SK-N-SH (cell line): ENCODE measurements around the gene RBBP4. TPM values are rescaled to one million over a fixed set of nuclear protein-coding genes. Genes with fewer than 3 reads are reported as not detected.

Experiments
- CTCF ChIA-PET: fragments of 300-600, 350-600 bp; formaldehyde crosslinking; extraction: SDS; loops from one replicate; lab custom pipeline; 2021; lab: Yijun Ruan, JAX
- POLR2A ChIA-PET: fragments of 350-600 bp; sonication (Branson Sonifier 250); formaldehyde crosslinking; extraction: SDS; loops from one replicate; lab custom pipeline; 2020; ENCODE audit warnings: antibody characterized with exemption, inconsistent platforms; lab: Yijun Ruan, JAX
- DNase-seq: peaks from one replicate; pipeline ENCODE4 v3.0.0; 2012
- H2AFZ ChIP-seq: fragments of 200-600 bp; sonication (generic); 2 replicates; pipeline ENCODE4 v1.8.1; 2016; ENCODE audit warnings: antibody characterized with exemption, mild to moderate bottlenecking, low read depth
- H3F3A ChIP-seq: fragments of 200-600 bp; sonication (generic); replicated peaks from 2 replicates; pipeline ENCODE3; 2016; ENCODE audit warnings: antibody characterized with exemption, mild to moderate bottlenecking; ENCODE audit not compliant: insufficient read depth
- H3K27ac ChIP-seq, 2 experiments: fragments of 200-500 bp in 1 of 2; fragments of 200-600 bp in 1 of 2; sonication (Bioruptor generic) in 1 of 2; sonication (generic), shearing (Covaris generic) in 1 of 2; 2 replicates each; pipeline versions ENCODE4 v1.5.1 to v1.6.1; 2014 to 2016; ENCODE audit warnings: low read depth in 2 of 2, inconsistent platforms in 1 of 2, low read length in 1 of 2, mild to moderate bottlenecking in 1 of 2, mixed read lengths in 1 of 2
- H3K27me3 ChIP-seq: fragments of 200-600 bp; sonication (generic), shearing (Covaris generic); 2 replicates; pipeline ENCODE4 v1.6.1; 2016; ENCODE audit warnings: mixed run types; ENCODE audit not compliant: insufficient read depth
- H3K36me3 ChIP-seq, 2 experiments: fragments of 200-500 bp in 1 of 2; fragments of 200-600 bp in 1 of 2; sonication (Bioruptor generic) in 1 of 2; sonication (generic) in 1 of 2; replicated peaks in 1 of 2; 2 replicates each; pipeline versions ENCODE3 to v1.5.1; 2014 to 2016; ENCODE audit warnings: low read length in 1 of 2, mild to moderate bottlenecking in 1 of 2; ENCODE audit not compliant: insufficient read depth in 2 of 2, control insufficient read depth in 1 of 2
- H3K4me1 ChIP-seq, 2 experiments: fragments of 200-500 bp in 1 of 2; fragments of 200-600 bp in 1 of 2; sonication (Bioruptor generic) in 1 of 2; sonication (generic), shearing (Covaris generic) in 1 of 2; 2 replicates each; pipeline versions ENCODE4 v1.5.1 to v1.6.1; 2014 to 2016; ENCODE audit warnings: low read depth in 1 of 2, low read length in 1 of 2, mixed run types in 1 of 2; ENCODE audit not compliant: insufficient read depth in 2 of 2, control insufficient read depth in 1 of 2
- H3K4me2 ChIP-seq: fragments of 200-600 bp; sonication (generic), shearing (Covaris generic); 2 replicates; pipeline ENCODE4 v1.6.1; 2017; ENCODE audit warnings: mixed run types
- H3K4me3 ChIP-seq, 2 experiments: fragments of 200-500 bp in 1 of 2; fragments of 200-600 bp in 1 of 2; sonication (Bioruptor generic) in 1 of 2; sonication (generic), shearing (Covaris generic) in 1 of 2; 2 replicates each; pipeline versions ENCODE4 v1.5.1 to v1.8.1; 2014 to 2016; ENCODE audit warnings: low read depth in 2 of 2, inconsistent platforms in 1 of 2, low read length in 1 of 2, mild to moderate bottlenecking in 1 of 2, mixed read lengths in 1 of 2, moderate library complexity in 1 of 2
- H3K79me2 ChIP-seq: fragments of 200-600 bp; sonication (generic); 2 replicates; pipeline ENCODE4 v1.8.1; 2017; ENCODE audit warnings: mild to moderate bottlenecking; ENCODE audit not compliant: insufficient read depth
- H3K9ac ChIP-seq: fragments of 200-600 bp; sonication (generic); 2 replicates; pipeline ENCODE4 v1.6.1; 2017; ENCODE audit warnings: mixed run types
- H3K9me2 ChIP-seq: fragments of 200-600 bp; sonication (generic); 2 replicates; pipeline ENCODE4 v1.6.1; 2017; ENCODE audit warnings: mixed run types
- H3K9me3 ChIP-seq: fragments of 200-600 bp; sonication (generic); 2 replicates; pipeline ENCODE4 v1.6.1; 2017; ENCODE audit warnings: mixed run types, mild to moderate bottlenecking, moderate library complexity
- H4K20me1 ChIP-seq: fragments of 200-600 bp; sonication (generic); 2 replicates; pipeline ENCODE4 v1.6.1; 2017; ENCODE audit warnings: mild to moderate bottlenecking, mixed run types; ENCODE audit not compliant: insufficient read depth
- ELF1 ChIP-seq: IDR thresholded peaks from 2 replicates; pipeline ENCODE4 v1.4.0; 2012
- FOXM1 ChIP-seq: IDR thresholded peaks from 2 replicates; pipeline ENCODE4 v1.4.0; 2012; ENCODE audit warnings: low read depth, mild to moderate bottlenecking
- RXRA ChIP-seq: IDR thresholded peaks from 2 replicates; pipeline ENCODE4 v1.4.0; 2012; ENCODE audit warnings: low read depth, mild to moderate bottlenecking, borderline replicate concordance
- TAF1 ChIP-seq: IDR thresholded peaks from 2 replicates; pipeline ENCODE4 v1.6.1; 2012; ENCODE audit warnings: low read depth, mild to moderate bottlenecking, low read length, moderate library complexity, borderline replicate concordance
- USF1 ChIP-seq: IDR thresholded peaks from 2 replicates; pipeline ENCODE4 v1.4.0; 2012; ENCODE audit warnings: low read depth, borderline replicate concordance
- WGBS: methylation state at CpG from one replicate; pipeline ENCODE4 v1.1.6; 2017; ENCODE audit warnings: low lambda C conversion rate; 5-methylcytosine and 5-hydroxymethylcytosine counted together
- polyA plus RNA-seq, 3 experiments: library from polyadenylated mRNA; depleted of rRNA; stranded (reverse); fragments of >200 nt; gene quantifications; 2 replicates each; pipeline ENCODE4 v1.2.3, GENCODE V29; 2012
- TF ChIP-seq, protein P1 (sequence below): fragments of 200-600 bp; sonication (generic); IDR thresholded peaks from 2 replicates; pipeline ENCODE4 v1.6.1; 2017; ENCODE audit warnings: antibody characterized with exemption, mild to moderate bottlenecking, moderate library complexity
- TF ChIP-seq, protein P2 (sequence below): fragments of 150-350 bp; IDR thresholded peaks from 2 replicates; pipeline ENCODE4 v1.6.1; 2016; ENCODE audit warnings: mild to moderate bottlenecking, low read depth, low read length

The RBBP4 gene
- polyA plus RNA-seq, 1 of the 3 experiments (the other 2 are of a cell fraction): 108 TPM

- ChIA-PET POLR2A (no interaction called here), CTCF (interaction anchor here (1.2 to 6.4 kb wide), 2 partner anchors 17 to 19 kb away, joined by 5 to 27 read pairs; no protein-coding TSS in a partner anchor)
- no peak for DNase-seq
- H3K79me2 ChIP-seq: peaks cover 52% of the 10 kb centered on the region; the same call in 1 of the 2 replicates
- H3K36me3 ChIP-seq: peaks cover 0 to 9% of the 10 kb centered on the region in 2 experiments
- H2AFZ ChIP-seq: no peak overlapping the region
- H3K4me3 ChIP-seq: no peak overlapping the region
- H3K27ac ChIP-seq: no peak overlapping the region
- TF ChIP-seq, protein P1, sequence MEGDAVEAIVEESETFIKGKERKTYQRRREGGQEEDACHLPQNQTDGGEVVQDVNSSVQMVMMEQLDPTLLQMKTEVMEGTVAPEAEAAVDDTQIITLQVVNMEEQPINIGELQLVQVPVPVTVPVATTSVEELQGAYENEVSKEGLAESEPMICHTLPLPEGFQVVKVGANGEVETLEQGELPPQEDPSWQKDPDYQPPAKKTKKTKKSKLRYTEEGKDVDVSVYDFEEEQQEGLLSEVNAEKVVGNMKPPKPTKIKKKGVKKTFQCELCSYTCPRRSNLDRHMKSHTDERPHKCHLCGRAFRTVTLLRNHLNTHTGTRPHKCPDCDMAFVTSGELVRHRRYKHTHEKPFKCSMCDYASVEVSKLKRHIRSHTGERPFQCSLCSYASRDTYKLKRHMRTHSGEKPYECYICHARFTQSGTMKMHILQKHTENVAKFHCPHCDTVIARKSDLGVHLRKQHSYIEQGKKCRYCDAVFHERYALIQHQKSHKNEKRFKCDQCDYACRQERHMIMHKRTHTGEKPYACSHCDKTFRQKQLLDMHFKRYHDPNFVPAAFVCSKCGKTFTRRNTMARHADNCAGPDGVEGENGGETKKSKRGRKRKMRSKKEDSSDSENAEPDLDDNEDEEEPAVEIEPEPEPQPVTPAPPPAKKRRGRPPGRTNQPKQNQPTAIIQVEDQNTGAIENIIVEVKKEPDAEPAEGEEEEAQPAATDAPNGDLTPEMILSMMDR: no peak
- TF ChIP-seq, protein P2, sequence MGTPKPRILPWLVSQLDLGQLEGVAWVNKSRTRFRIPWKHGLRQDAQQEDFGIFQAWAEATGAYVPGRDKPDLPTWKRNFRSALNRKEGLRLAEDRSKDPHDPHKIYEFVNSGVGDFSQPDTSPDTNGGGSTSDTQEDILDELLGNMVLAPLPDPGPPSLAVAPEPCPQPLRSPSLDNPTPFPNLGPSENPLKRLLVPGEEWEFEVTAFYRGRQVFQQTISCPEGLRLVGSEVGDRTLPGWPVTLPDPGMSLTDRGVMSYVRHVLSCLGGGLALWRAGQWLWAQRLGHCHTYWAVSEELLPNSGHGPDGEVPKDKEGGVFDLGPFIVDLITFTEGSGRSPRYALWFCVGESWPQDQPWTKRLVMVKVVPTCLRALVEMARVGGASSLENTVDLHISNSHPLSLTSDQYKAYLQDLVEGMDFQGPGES: no peak
- no peak for TF ChIP-seq FOXM1
- no peak for TF ChIP-seq USF1
- TF ChIP-seq TAF1: no peak
- no peaks in the 10 kb centered on the region for H3K9me3 ChIP-seq
- no peak overlapping the region for H3K9ac ChIP-seq
- 94% methylated on average over 6 of the region's 6 CpGs for WGBS
- H3K4me2 ChIP-seq: no peak overlapping the region
- H3K4me1 ChIP-seq: no peaks in the 10 kb centered on the region
- H4K20me1 ChIP-seq: no peaks in the 10 kb centered on the region
- no peaks in the 10 kb centered on the region for H3K27me3 ChIP-seq
- peaks cover 5% of the 10 kb centered on the region for H3F3A ChIP-seq
- H3K9me2 ChIP-seq: no peaks in the 10 kb centered on the region
Observed at GRCh38 chr1:32693455-32694174, 42.6 kb downstream of the RBBP4 start.

DNA sequence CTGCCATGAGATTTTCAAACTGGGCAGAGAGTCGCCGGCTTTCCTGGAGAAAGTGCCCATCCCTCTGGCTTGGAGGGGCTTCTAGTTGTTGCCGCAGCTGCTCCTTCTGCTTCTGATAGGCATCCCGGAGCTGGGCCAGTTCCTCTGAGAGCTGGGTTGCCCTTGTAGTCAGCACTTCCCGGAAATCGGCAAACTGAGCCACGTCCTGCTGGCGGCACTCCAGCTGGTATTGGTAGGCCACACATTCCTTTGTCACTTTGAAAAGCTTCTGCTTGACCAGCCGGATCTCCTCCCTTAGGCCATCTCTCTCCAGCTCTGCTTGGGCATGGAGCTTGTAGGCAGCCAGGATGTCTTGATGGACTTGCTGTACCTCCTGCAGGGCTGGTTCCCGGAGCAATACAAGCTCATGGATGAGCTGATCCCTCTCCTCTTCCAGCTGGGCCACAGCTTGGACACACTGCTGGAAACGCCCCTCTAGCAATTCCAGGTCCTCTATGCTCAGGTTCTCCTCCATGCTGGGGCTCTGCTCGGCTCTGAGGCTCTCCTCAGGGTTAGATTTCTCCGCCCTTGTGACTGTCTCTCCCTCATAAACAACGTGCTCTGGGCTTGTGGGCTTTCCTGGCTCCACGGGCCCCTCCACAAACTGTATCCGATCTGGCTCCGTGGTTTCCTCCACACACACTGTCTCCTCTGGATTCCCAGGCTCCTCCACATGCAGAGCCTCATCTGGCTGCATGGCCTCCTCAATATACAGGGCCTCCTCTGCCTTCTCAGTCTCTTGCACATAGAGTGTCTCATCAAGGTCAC, 44.3 kb downstream of the RBBP4 start:
- Histone ChIP-seq H3K4me3 (no peak overlapping the region), H3K9me3 (no peaks in the 10 kb centered on the region), H3K27me3 (no peaks in the 10 kb centered on the region), H3K9ac (no peak overlapping the region)
- CTCF ChIA-PET: interaction anchor here (0.8 to 6.4 kb wide), 2 partner anchors 18 to 246 kb away, joined by 3 to 27 read pairs; no protein-coding TSS in a partner anchor
- TF ChIP-seq RXRA (no peak), ELF1 (0 out of 2 replicates have a peak, but pooled peaks have one; percentile 22)
- TF ChIP-seq, all 33 proteins: peak for 1
- DNase-seq: no peak
- H3K79me2 ChIP-seq: peaks cover 49% of the 10 kb centered on the region; the same call in 1 of the 2 replicates
- H3K4me2 ChIP-seq: no peak overlapping the region
- no peaks in the 10 kb centered on the region; a peak in 1 of 4 replicates for H3K4me1 ChIP-seq
- H3K9me2 ChIP-seq: no peaks in the 10 kb centered on the region
- no peak overlapping the region for H3K27ac ChIP-seq
- H4K20me1 ChIP-seq: no peaks in the 10 kb centered on the region
- POLR2A ChIA-PET: no interaction called here
- H3K36me3 ChIP-seq: peaks cover 0 to 9% of the 10 kb centered on the region in 2 experiments
- no peak overlapping the region for H2AFZ ChIP-seq
- no peaks in the 10 kb centered on the region for H3F3A ChIP-seq
- WGBS: 75% methylated on average over 17 of the region's 17 CpGs
